HG03039 (cell line): ENCODE results near the gene VMP1.

Experiments used
- ATAC-seq: cut with Tn5 transposase; IDR thresholded peaks from one replicate; pipeline ENCODE4 v1.9.1; 2021; ENCODE audit warnings: mild to moderate bottlenecking, moderate library complexity; ENCODE audit not compliant: unreplicated experiment

Gene VMP1

DNA sequence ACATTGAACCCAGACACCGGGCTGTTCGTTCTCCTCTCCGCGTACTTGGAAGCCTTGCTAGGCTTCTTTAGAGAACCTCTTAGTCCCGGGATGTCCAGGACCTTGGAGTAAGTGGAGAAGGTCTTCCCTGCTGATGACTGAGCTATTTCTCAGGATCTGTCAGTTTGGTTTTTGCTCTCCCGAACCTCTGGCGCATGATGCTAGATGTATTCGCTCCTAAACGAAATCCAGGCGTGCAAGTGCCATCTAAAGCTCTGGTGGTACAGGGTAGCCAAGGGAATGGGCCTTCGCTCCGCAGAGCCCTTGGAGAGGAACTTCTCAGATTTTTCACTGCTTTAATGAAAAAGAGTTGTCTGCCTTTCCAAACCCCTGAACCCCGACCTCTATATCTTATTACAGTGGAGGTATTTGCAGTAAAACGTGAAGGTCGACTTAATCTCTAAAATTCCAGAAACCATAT is 547 bp downstream of the VMP1 start:
- no peak for ATAC-seq

GRCh38 chr17:59711936-59712335 is 4.5 kb downstream of the VMP1 start:
- ATAC-seq: no peak

- ATAC-seq: no peak
Observed at GRCh38 chr17:59712862-59713261, 5.4 kb downstream of the VMP1 start.

GRCh38 chr17:59714255-59714654 is 6.8 kb downstream of the VMP1 start:
- no peak for ATAC-seq

GRCh38 chr17:59716427-59716826 is 9.0 kb downstream of the VMP1 start:
- no peak for ATAC-seq

DNA sequence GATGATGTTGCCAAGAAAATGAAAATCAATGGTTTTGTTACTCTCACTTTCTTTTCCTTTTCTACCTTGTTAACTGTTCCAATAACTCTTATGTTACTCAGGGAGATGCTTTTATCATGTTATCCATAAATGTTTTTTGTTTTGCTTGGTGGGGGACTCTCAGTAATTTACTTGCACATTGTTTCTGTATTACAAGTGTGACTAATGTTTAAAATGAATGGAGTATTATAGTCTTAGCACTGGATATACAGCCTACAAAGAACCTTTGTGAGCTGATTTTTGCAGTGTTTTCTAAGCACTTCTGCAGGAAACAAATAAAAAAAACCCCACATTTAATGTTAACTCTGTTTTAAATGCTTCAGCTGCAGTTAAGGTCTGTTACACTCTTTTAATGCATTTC is 12.1 kb downstream of the VMP1 start:
- ATAC-seq: no peak

GRCh38 chr17:59722623-59723022 is 15.2 kb downstream of the VMP1 start:
- no peak for ATAC-seq

DNA sequence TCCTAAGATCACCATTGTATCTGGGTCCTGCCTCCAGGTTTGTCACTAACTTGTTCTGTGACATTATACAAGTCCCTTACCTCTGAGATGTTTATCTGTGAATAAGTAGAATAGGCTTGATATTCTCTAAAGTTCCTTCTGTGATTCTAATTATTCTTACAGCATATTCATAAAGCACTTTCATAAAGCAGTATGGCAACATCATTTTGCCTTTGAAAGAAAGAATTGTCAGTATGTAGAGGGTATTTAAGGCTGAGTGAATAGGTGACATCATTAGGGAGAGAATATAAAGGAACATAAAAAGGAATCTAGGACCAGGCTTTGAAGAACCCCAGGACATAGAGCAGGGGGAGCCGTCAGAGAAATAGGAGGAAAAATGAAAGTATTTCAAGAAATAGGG is 15.6 kb downstream of the VMP1 start:
- ATAC-seq: no peak

GRCh38 chr17:59723607-59724006 is 16.2 kb downstream of the VMP1 start:
- ATAC-seq: no peak

DNA sequence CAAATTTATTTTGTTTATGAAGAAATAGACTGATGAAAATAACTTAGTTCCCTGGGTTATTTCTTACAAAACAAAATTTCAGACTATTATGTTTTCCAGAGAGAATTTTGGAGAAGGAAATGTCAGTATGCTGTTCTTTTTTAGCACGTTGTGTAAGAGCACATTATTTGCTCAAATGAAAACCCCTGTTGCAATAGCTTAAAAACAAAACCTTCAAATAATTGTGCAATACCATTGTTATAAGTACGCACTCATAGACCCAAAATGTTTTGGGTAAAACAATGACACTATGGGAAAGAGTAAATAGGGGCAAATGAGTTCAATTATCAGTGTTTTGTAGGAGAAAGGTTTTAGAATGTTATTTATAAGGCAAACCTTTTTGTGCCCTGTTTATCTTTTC is 18.2 kb downstream of the VMP1 start:
- ATAC-seq: no peak

GRCh38 chr17:59727817-59728533 is 20.5 kb downstream of the VMP1 start:
- no peak for ATAC-seq

GRCh38 chr17:59730268-59730834 is 22.9 kb downstream of the VMP1 start:
- no peak for ATAC-seq

GRCh38 chr17:59733697-59734096 is 26.2 kb downstream of the VMP1 start:
- no peak for ATAC-seq

DNA sequence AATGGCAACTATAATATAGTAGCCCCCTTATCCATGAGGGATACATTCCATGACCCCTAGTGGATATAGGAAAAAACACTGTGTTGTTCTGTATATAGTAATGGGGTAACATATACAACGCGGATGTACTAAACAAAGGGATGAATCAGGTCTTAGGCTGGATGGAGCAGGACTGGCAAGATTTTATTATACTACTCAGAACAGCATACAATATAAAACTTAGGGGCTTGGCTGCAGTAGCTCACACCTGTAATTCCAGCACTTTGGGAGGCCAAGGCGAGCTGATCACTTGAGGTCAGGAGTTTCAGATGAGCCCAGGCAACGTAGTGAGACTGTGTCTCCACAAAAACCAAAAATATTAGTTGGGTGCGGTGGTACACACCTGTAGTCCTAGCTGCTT is 26.8 kb downstream of the VMP1 start:
- ATAC-seq: no peak

DNA sequence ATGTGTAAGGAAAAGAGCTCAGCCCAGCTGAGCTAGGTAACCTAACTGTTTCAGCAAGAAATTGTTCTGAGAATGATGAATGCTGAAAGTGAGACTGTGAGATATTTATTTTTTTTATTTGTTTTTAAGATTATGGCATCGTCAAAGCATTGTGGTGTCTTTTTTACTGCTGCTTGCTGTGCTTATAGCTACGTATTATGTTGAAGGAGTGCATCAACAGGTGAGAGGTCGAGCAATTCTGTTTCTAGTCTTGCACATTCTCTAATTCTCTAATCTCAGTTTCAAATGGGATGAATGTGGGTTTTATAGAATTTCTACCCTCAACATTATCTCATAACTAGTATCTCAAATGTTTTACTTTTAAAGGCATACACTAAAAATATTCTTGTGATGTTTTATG is 29.9 kb downstream of the VMP1 start:
- ATAC-seq: no peak

DNA sequence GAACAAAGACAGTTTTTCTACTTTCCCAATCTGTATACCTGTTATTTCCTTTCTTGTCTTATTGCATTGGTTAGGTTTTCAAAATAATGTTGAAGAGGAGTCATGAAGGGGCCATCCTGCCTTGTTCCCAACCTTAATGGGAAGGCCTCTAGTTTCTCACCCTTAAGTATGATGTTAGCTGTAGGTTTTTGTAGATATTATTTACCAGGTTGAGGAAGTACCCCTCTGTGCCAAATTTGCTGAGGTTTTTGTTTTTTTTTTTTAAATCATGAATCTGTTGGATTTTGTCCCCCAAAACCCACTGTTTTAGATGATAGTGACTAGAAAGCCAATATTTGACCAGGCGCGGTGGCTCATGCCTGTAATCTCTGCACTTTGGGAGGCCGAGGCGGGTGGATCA is 36.4 kb downstream of the VMP1 start:
- ATAC-seq: no peak

GRCh38 chr17:59745040-59745439 is 37.6 kb downstream of the VMP1 start:
- ATAC-seq: no peak

DNA sequence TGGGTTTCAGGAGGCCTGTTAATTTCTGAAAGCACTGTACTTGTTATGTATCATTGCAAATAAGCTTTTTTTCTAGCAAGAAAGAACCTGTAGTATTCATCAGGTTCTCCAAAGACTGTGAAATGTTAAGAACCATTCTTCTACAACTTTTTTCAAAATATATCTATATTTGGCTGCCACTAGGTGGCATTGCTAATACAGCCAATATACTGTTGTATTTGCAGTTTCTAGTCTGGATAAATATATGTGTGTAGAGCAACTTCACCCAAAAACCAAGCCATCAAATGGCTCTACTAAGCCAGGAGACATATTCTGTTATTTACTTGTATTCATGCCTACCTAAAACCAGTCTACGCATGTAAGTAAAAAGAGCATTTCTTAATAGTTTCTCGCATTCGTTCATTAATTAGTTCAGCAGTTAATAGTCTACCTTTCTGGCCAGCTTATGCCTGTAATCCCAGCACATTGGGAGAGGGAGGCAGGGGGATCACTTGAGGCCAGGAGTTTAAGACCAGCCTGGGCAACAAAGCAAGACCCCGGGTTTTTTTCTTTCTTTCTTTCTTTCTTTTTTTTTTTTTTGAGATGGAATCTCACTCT is 39.5 kb downstream of the VMP1 start:
- ATAC-seq: no peak

- ATAC-seq: no peak
Observed at GRCh38 chr17:59748591-59748990, 41.1 kb downstream of the VMP1 start.

DNA sequence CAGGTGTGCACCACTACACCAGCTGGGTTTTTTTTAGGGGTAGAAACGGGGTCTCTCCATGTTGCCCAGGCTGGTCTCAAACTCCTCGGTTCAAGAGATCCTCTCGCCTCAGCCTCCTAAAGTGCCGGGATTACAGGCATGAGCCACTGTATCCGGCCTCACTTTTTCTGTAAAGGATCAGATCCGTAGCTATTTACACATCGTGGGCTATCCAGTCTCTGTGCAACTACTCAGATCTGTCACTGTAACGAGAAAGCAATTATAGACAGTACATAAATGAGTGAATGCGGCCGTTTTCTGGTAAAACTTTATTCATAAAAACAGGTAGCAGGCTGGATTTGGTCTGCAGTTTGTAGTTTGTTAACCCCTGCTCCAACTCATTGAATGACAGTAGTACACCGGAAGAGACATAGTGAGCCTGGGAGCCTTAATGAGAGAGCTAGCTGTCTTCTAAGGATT is 44.5 kb downstream of the VMP1 start:
- ATAC-seq: no peak

DNA sequence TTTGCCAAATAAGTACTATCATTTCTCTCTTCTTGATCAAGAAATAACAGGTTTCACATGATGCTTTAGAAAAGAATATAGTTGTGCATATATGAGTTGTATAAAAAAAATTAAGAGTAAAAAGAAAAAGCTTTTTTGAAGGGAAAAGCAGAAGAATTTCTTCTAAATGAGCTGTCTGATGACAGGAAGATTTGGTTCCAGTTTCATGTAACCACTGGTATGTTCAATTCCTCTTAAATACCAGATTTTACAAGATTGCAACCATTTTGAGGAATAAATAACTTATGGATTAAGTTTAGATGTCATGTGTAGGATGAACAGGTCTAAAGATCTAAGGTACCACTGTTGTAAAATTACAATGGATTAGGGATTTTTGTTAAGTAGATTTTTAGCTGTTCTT is 45.0 kb downstream of the VMP1 start:
- no peak for ATAC-seq

DNA sequence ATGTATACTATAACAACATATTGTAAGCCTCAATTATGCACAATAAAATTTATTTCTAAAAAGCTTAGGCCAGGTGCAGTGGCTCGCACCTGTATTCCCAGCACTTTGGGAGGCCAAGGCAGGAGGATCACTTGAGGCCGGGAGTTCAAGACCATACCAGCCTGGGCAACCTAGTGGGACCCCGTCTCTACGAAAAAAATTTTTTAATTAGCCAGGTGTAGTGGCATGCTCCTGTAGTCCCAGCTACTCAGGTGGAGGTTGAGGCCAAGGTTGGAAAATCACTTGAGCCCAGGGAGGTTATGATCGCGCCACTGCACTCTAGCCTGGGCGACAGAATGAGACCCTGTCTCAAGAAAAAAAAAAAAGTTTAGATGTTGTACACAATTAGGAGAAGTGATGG is 45.5 kb downstream of the VMP1 start:
- ATAC-seq: no peak
